ENCODE results near the gene NEURL3. TPM values are rescaled to one million over a fixed set of nuclear protein-coding genes. Genes with fewer than 3 reads are reported as not detected.

NEURL3 gene
- total RNA-seq, 1 donor, result not detected

DNA sequence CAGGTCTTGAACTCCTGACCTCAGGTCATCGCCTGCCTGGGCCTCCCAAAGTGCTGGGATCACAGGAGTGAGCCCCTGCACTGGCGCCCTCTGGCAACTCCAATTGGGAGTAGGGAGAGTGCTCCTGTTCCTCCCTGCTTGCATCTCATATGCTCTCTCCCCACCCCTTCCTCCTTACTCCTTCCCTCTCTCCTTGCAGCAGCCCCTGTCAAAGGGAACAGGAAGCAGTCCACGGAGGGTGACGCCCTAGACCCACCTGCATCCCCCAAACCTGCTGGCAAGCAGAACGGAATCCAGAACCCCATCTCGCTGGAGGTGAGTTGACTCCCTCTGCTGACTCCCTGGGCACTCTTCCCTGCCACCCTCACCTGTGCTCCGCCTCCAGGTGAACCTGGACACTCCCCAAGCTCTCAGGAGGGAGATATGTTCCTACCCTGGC is 42.1 kb upstream of the NEURL3 start:
- H4K20me1 ChIP-seq (ENCODE audit: insufficient read depth, low read length), result peaks cover 6% of the 10 kb centered on the region
- DNase-seq (ENCODE audit: insufficient read length, low spot score, missing footprints), result no peak
- no peaks in the 10 kb centered on the region for H3K9me3 ChIP-seq (ENCODE audit: low read depth, low read length)
- no peak overlapping the region for H3K4me3 ChIP-seq (ENCODE audit: insufficient read depth, low read length)
- no peaks in the 10 kb centered on the region for H3K27me3 ChIP-seq (ENCODE audit: insufficient read depth, low read length)
- TF ChIP-seq, protein P1, sequence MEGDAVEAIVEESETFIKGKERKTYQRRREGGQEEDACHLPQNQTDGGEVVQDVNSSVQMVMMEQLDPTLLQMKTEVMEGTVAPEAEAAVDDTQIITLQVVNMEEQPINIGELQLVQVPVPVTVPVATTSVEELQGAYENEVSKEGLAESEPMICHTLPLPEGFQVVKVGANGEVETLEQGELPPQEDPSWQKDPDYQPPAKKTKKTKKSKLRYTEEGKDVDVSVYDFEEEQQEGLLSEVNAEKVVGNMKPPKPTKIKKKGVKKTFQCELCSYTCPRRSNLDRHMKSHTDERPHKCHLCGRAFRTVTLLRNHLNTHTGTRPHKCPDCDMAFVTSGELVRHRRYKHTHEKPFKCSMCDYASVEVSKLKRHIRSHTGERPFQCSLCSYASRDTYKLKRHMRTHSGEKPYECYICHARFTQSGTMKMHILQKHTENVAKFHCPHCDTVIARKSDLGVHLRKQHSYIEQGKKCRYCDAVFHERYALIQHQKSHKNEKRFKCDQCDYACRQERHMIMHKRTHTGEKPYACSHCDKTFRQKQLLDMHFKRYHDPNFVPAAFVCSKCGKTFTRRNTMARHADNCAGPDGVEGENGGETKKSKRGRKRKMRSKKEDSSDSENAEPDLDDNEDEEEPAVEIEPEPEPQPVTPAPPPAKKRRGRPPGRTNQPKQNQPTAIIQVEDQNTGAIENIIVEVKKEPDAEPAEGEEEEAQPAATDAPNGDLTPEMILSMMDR (IDR thresholded peaks at IDR 0.05; ENCODE audit: extremely low read depth, low read depth, low read length), result no peak
- H3K79me2 ChIP-seq (ENCODE audit: insufficient read depth, low read length), result peaks cover 8% of the 10 kb centered on the region
- H3K36me3 ChIP-seq (ENCODE audit: insufficient read depth, low read length), result peaks cover 5% of the 10 kb centered on the region
- peak overlapping the region; percentile 4 for H3K4me2 ChIP-seq (ENCODE audit: insufficient read depth, low read length)
- no peak overlapping the region for H2AFZ ChIP-seq (ENCODE audit: low read length)
- peaks cover 14% of the 10 kb centered on the region for H3K4me1 ChIP-seq (ENCODE audit: insufficient read depth, low read length)
- H3K27ac ChIP-seq (ENCODE audit: low read depth, low read length), result peak overlapping the region; percentile 27

DNA sequence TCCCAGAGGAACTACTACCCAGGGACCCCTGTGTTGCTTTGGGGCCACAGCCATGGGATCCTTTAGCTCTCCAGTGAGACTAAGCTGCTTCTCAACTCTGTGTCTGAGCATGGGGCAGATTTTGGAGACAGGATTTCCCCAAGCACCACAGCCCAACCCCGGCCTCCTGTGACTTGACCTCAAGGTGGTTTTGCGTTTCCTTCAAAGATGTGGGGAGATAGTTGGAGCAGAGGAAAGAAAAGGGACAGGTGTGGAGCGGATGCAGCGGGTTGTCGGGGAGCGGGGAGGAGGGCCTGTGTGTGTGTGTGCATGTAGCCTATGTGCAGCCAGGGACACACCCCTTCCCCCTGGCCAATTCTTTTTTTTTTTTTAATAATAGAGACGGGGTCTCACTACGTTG is 41.6 kb upstream of the NEURL3 start:
- Histone ChIP-seq H2AFZ (ENCODE audit: low read length) (no peak overlapping the region), H4K20me1 (ENCODE audit: insufficient read depth, low read length) (peaks cover 6% of the 10 kb centered on the region), H3K4me1 (ENCODE audit: insufficient read depth, low read length) (peaks cover 14% of the 10 kb centered on the region), H3K79me2 (ENCODE audit: insufficient read depth, low read length) (peaks cover 8% of the 10 kb centered on the region), H3K27me3 (ENCODE audit: insufficient read depth, low read length) (no peaks in the 10 kb centered on the region), H3K9me3 (ENCODE audit: low read depth, low read length) (no peaks in the 10 kb centered on the region), H3K36me3 (ENCODE audit: insufficient read depth, low read length) (peaks cover 5% of the 10 kb centered on the region), H3K4me3 (ENCODE audit: insufficient read depth, low read length) (no peak overlapping the region), H3K4me2 (ENCODE audit: insufficient read depth, low read length) (no peak overlapping the region), H3K27ac (ENCODE audit: low read depth, low read length) (no peak overlapping the region)
- no peak for DNase-seq (ENCODE audit: insufficient read length, low spot score, missing footprints)
- TF ChIP-seq, protein P1 (IDR thresholded peaks at IDR 0.05; ENCODE audit: extremely low read depth, low read depth, low read length), result no peak

DNA sequence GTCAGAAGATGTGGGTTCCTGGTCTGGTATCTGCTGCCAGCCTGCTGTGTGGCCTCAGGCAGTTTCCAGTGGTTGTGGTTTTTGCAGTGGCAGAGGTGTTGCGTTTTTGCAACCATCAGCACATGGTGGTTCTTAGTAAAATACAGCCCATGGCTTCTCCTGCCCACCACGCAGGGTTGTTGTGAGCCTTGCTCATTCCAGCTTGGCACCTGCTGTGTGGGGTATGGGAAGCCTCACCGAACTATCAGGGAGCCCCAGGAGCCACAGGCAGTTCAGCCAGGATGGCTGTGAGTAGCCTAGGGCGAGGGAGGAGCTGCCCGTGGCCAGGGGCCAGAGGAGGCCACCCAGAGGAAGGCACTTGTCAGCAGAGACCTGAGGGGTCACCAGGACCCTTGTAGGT is 41.2 kb upstream of the NEURL3 start:
- Histone ChIP-seq H4K20me1 (ENCODE audit: insufficient read depth, low read length) (peaks cover 9% of the 10 kb centered on the region), H3K27ac (ENCODE audit: low read depth, low read length) (no peak overlapping the region), H2AFZ (ENCODE audit: low read length) (no peak overlapping the region), H3K4me2 (ENCODE audit: insufficient read depth, low read length) (no peak overlapping the region), H3K9me3 (ENCODE audit: low read depth, low read length) (no peaks in the 10 kb centered on the region), H3K36me3 (ENCODE audit: insufficient read depth, low read length) (peaks cover 4% of the 10 kb centered on the region), H3K4me1 (ENCODE audit: insufficient read depth, low read length) (peaks cover 17% of the 10 kb centered on the region), H3K27me3 (ENCODE audit: insufficient read depth, low read length) (no peaks in the 10 kb centered on the region), H3K79me2 (ENCODE audit: insufficient read depth, low read length) (peaks cover 8% of the 10 kb centered on the region), H3K4me3 (ENCODE audit: insufficient read depth, low read length) (no peak overlapping the region)
- DNase-seq (ENCODE audit: insufficient read length, low spot score, missing footprints), result no peak
- TF ChIP-seq, protein P1 (IDR thresholded peaks at IDR 0.05; ENCODE audit: extremely low read depth, low read depth, low read length), result no peak

DNA sequence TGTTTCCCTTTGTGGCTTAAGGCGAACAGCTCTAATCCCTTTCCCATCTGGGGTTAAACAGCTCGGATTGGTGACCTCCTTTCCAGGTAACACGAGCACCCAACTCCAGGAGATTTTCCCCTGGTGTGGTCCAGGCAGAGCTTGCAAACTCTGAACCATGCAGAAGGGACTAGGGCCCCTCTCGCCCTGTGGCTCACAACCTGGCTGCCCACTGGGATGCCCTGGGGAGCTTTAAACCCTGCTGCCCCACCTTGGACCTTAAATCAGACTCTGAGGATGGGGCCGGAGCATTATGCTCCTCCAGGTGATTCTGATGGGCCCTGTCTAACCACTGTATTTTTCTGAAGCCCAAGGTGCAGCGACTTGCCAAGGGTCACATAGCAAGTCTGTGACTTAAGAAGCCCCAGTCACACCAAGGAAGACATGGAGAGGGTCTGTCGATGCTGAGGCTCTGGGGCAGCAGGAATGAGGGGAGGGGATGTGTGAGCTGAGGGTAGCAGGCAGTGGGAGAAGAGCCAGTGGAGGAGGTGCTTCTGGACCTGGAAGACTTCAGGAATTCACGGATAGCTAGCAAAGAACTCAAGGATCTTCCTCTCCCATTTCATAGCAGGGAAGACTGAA is 37.3 kb upstream of the NEURL3 start:
- Histone ChIP-seq H3K27ac (ENCODE audit: low read depth, low read length) (no peak overlapping the region), H3K9me3 (ENCODE audit: low read depth, low read length) (no peaks in the 10 kb centered on the region), H3K27me3 (ENCODE audit: insufficient read depth, low read length) (no peaks in the 10 kb centered on the region), H4K20me1 (ENCODE audit: insufficient read depth, low read length) (peaks cover 39% of the 10 kb centered on the region), H3K4me3 (ENCODE audit: insufficient read depth, low read length) (no peak overlapping the region), H2AFZ (ENCODE audit: low read length) (no peak overlapping the region), H3K4me2 (ENCODE audit: insufficient read depth, low read length) (no peak overlapping the region), H3K79me2 (ENCODE audit: insufficient read depth, low read length) (peaks cover 26% of the 10 kb centered on the region), H3K36me3 (ENCODE audit: insufficient read depth, low read length) (no peaks in the 10 kb centered on the region), H3K4me1 (ENCODE audit: insufficient read depth, low read length) (peaks cover 25% of the 10 kb centered on the region)
- DNase-seq (ENCODE audit: insufficient read length, low spot score, missing footprints), result no peak
- TF ChIP-seq, protein P1 (IDR thresholded peaks at IDR 0.05; ENCODE audit: extremely low read depth, low read depth, low read length), result no peak
